Transverse colon (tissue), 4 donors: ENCODE measurements around the gene CSNK1G1. TPM values are rescaled to one million over a fixed set of nuclear protein-coding genes. Genes with fewer than 3 reads are reported as not detected.

Source experiments
- DNase-seq: peaks from one replicate; pipeline ENCODE4 v3.0.0-alpha.2; 2019
- H3K27ac ChIP-seq, 4 donors: fragments of 200-600 bp; sonication (generic); 2 replicates each; pipeline ENCODE4 v1.5.1; 2016 to 2018; ENCODE audit warnings: inconsistent platforms in 4 of 4
- H3K27me3 ChIP-seq: fragments of 200-600 bp; sonication (generic); 2 replicates; pipeline ENCODE4 v1.5.1; 2017; ENCODE audit warnings: inconsistent platforms
- H3K36me3 ChIP-seq, 4 donors: fragments of 200-600 bp; sonication (generic); 2 replicates each; pipeline ENCODE4 v1.5.1; 2017 to 2019; ENCODE audit warnings: inconsistent platforms in 4 of 4
- H3K4me1 ChIP-seq, 4 donors: fragments of 200-600 bp; sonication (generic); 2 replicates each; pipeline ENCODE4 v1.5.1; 2017 to 2020; ENCODE audit warnings: inconsistent platforms in 4 of 4
- H3K4me3 ChIP-seq, 4 donors: fragments of 200-600 bp; sonication (generic); 1 replicate in 1 of 4; 2 replicates in 3 of 4; pipeline versions ENCODE4 v1.5.1 to v1.6.1; 2017 to 2019; ENCODE audit warnings: inconsistent platforms in 4 of 4
- H3K9me3 ChIP-seq, 2 donors: fragments of 200-600 bp; sonication (generic); 2 replicates each; pipeline ENCODE4 v1.5.1; 2017 to 2019; ENCODE audit warnings: inconsistent platforms in 2 of 2
- CTCF ChIP-seq, 5 experiments: fragments of 200-600 bp in 3 of 5; fragments of 450-650 bp in 2 of 5; sonication (generic) in 3 of 5; IDR thresholded peaks; 1 replicate in 2 of 5; 2 replicates in 3 of 5; pipeline ENCODE4 v1.5.1; 2016 to 2017; ENCODE audit warnings: antibody characterized with exemption in 5 of 5, inconsistent platforms in 3 of 5, mild to moderate bottlenecking in 2 of 5, moderate library complexity in 1 of 5
- EP300 ChIP-seq: sonication (generic); formaldehyde crosslinking; IDR thresholded peaks from one replicate; pipeline ENCODE4 v1.6.1; 2017; ENCODE audit warnings: antibody characterized with exemption, low read depth
- POLR2A ChIP-seq: fragments of 450-650 bp; IDR thresholded peaks from one replicate; pipeline ENCODE4 v1.6.1; 2016; ENCODE audit warnings: antibody characterized with exemption, mild to moderate bottlenecking, moderate library complexity
- POLR2AphosphoS5 ChIP-seq, 3 donors: sonication (generic); formaldehyde crosslinking; IDR thresholded peaks; one replicate each; pipeline ENCODE4 v1.6.1; 2016; ENCODE audit warnings: antibody characterized with exemption in 3 of 3
- WGBS, 2 donors: methylation state at CpG; one replicate each; pipeline ENCODE4 v1.1.5; 2018; ENCODE audit warnings: low coverage in 1 of 2; 5-methylcytosine and 5-hydroxymethylcytosine counted together
- in situ Hi-C, 4 donors: fragments of 200-750 bp; cut with MboI; loops; one replicate each; pipeline versions ENCODE4 v1.15.0 to v1.15.1; 2017; ENCODE audit warnings: low sequenced_read_pairs in 3 of 4, low pct_ligation_motif_present in 1 of 4, low pct_unique_long_range_greater_than_20kb in 1 of 4
- intact Hi-C: fragments of 100-400 bp; cut with DNase I; formaldehyde crosslinking; loops from one replicate; pipeline ENCODE4 v1.15.1; 2023; ENCODE audit warnings: low total_unique reads
- total RNA-seq, 4 donors: library from RNA; depleted of rRNA; stranded (reverse); fragments of >200 nt; gene quantifications; one replicate each; pipeline ENCODE4 v1.1.0, GENCODE V29; 2016

Gene CSNK1G1
- total RNA-seq, 4 donors from 2014 or later, result 6.2 to 34.4 (median 19.7) TPM

GRCh38 chr15:64148168-64148567 is 207.8 kb downstream of the CSNK1G1 start:
- Histone ChIP-seq H3K36me3 (peaks cover 0 to 15% (median 0%) of the 10 kb centered on the region in 4 donors), H3K4me1 (peaks cover 13 to 24% (median 20%) of the 10 kb centered on the region in 4 donors), H3K27me3 (peaks cover 24% of the 10 kb centered on the region), H3K4me3 (no peak overlapping the region), H3K27ac (no peak overlapping the region), H3K9me3 (no peaks in the 10 kb centered on the region)
- TF ChIP-seq POLR2A, result no peak
- no peak for TF ChIP-seq CTCF (IDR thresholded peaks at IDR 0.05)
- TF ChIP-seq EP300, result no peak
- no peak for TF ChIP-seq POLR2AphosphoS5 (IDR thresholded peaks at IDR 0.05)
- in situ Hi-C loops (no loop called here), intact Hi-C loops (no loop called here)
- WGBS, 2 donors, result 78 to 88% methylated on average over 1 to 7 of the region's 7 CpGs
- DNase-seq, result no peak

GRCh38 chr15:64146885-64147681 is 208.9 kb downstream of the CSNK1G1 start:
- Histone ChIP-seq H3K36me3 (peaks cover 0 to 15% (median 0%) of the 10 kb centered on the region in 4 donors), H3K27me3 (peaks cover 14% of the 10 kb centered on the region), H3K4me3 (no peak overlapping the region), H3K9me3 (no peaks in the 10 kb centered on the region), H3K4me1 (peaks cover 8 to 13% (median 12%) of the 10 kb centered on the region in 4 donors), H3K27ac (no peak overlapping the region)
- in situ Hi-C loops, result no loop called here
- WGBS, 2 donors, result 73 to 90% methylated on average over 3 to 26 of the region's 26 CpGs
- no peak for DNase-seq
- no peak for TF ChIP-seq CTCF (IDR thresholded peaks at IDR 0.05)
- intact Hi-C loops, result no loop called here

GRCh38 chr15:64146520-64146884 is 209.5 kb downstream of the CSNK1G1 start:
- no peak overlapping the region for H3K4me3 ChIP-seq
- in situ Hi-C loops (no loop called here), intact Hi-C loops (no loop called here)
- no peak for TF ChIP-seq POLR2A
- TF ChIP-seq POLR2AphosphoS5 (IDR thresholded peaks at IDR 0.05), result no peak
- no peak for TF ChIP-seq EP300
- no peak for TF ChIP-seq CTCF (IDR thresholded peaks at IDR 0.05)
- H3K27me3 ChIP-seq, result peaks cover 8% of the 10 kb centered on the region
- H3K36me3 ChIP-seq, result peaks cover 0 to 15% (median 0%) of the 10 kb centered on the region in 4 donors
- no peak overlapping the region for H3K27ac ChIP-seq
- 84 to 93% methylated on average over 3 of the region's 3 CpGs for WGBS, 2 donors
- peaks cover 2 to 8% (median 6%) of the 10 kb centered on the region in 4 donors for H3K4me1 ChIP-seq
- no peaks in the 10 kb centered on the region for H3K9me3 ChIP-seq
- DNase-seq, result no peak

- in situ Hi-C loops (no loop called here), intact Hi-C loops (no loop called here)
- Histone ChIP-seq H3K9me3 (no peaks in the 10 kb centered on the region), H3K4me1 (peaks cover 0 to 3% (median 2%) of the 10 kb centered on the region in 4 donors), H3K27me3 (peaks cover 3% of the 10 kb centered on the region), H3K36me3 (peaks cover 0 to 15% (median 0%) of the 10 kb centered on the region in 4 donors), H3K4me3 (no peak overlapping the region), H3K27ac (no peak overlapping the region)
- no peak for DNase-seq
- TF ChIP-seq EP300 (no peak), POLR2AphosphoS5 (IDR thresholded peaks at IDR 0.05) (no peak), POLR2A (no peak), CTCF (IDR thresholded peaks at IDR 0.05) (no peak)
- 88% methylated on average over 5 of the region's 6 CpGs; no CpG with 5 or more reads in 1 of the 2 donors for WGBS, 2 donors
Measured at GRCh38 chr15:64146041-64146440, 209.9 kb downstream of the CSNK1G1 start.
